ENCODE measurements around the gene AVP. TPM values are rescaled to one million over a fixed set of nuclear protein-coding genes. Genes with fewer than 3 reads are reported as not detected.
"Not testable (repeated sequence)": the region's sequence is repeated elsewhere in the genome, so short reads cannot be mapped to it uniquely, and the experiment has no call there.

AVP gene
- total RNA-seq, 4 donors from 2014 or later: not detected

GRCh38 chr20:3121271-3121911 is 36.9 kb upstream of the AVP start:
- Histone ChIP-seq H3K9me3 (no peaks in the 10 kb centered on the region), H3K27ac (no peak overlapping the region), H3K4me3 (no peak overlapping the region), H3K27me3 (no peaks in the 10 kb centered on the region), H3K36me3 (no peaks in the 10 kb centered on the region), H3K4me1 (no peaks in the 10 kb centered on the region)
- no peak for TF ChIP-seq POLR2A (IDR thresholded peaks at IDR 0.05)
- TF ChIP-seq CTCF (IDR thresholded peaks at IDR 0.05): no peak
- DNase-seq: no peak
- intact Hi-C loops (cut with DNase I; ENCODE audit: low total_unique reads): no loop called here

GRCh38 chr20:3119044-3119443 is 34.5 kb upstream of the AVP start:
- no peak for TF ChIP-seq POLR2A (IDR thresholded peaks at IDR 0.05)
- TF ChIP-seq CTCF (IDR thresholded peaks at IDR 0.05): no peak
- Histone ChIP-seq H3K4me1 (no peaks in the 10 kb centered on the region), H3K36me3 (no peaks in the 10 kb centered on the region), H3K27me3 (no peaks in the 10 kb centered on the region), H3K27ac (peak overlapping the region in 1 of 2 donors; percentile 71), H3K9me3 (no peaks in the 10 kb centered on the region), H3K4me3 (no peak overlapping the region)
- intact Hi-C loops (cut with DNase I; ENCODE audit: low total_unique reads): no loop called here
- DNase-seq: no peak

- H3K4me3 ChIP-seq; H3K9me3 ChIP-seq; intact Hi-C loops (cut with DNase I; ENCODE audit: low total_unique reads); H3K4me1 ChIP-seq; H3K36me3 ChIP-seq; H3K27me3 ChIP-seq: not testable (repeated sequence)
- DNase-seq: peak; percentile 64 to 70
- peak overlapping the region; percentile 49 to 71 for H3K27ac ChIP-seq
- TF ChIP-seq CTCF (IDR thresholded peaks at IDR 0.05): peak; percentile 44 to 69 (median 60)
Observed at GRCh38 chr20:3117839-3118379, 33.4 kb upstream of the AVP start.

- H3K36me3 ChIP-seq: no peaks in the 10 kb centered on the region
- DNase-seq: no peak
- H3K27me3 ChIP-seq: no peaks in the 10 kb centered on the region
- intact Hi-C loops (cut with DNase I; ENCODE audit: low total_unique reads): no loop called here
- H3K4me3 ChIP-seq: no peak overlapping the region
- TF ChIP-seq POLR2A (IDR thresholded peaks at IDR 0.05) (no peak), CTCF (IDR thresholded peaks at IDR 0.05) (no peak)
- no peak overlapping the region for H3K27ac ChIP-seq
- H3K9me3 ChIP-seq: no peaks in the 10 kb centered on the region
- H3K4me1 ChIP-seq: no peaks in the 10 kb centered on the region
Observed at GRCh38 chr20:3116341-3116740, 31.8 kb upstream of the AVP start.

- Histone ChIP-seq H3K4me1 (no peaks in the 10 kb centered on the region), H3K36me3 (no peaks in the 10 kb centered on the region), H3K9me3 (no peaks in the 10 kb centered on the region), H3K27ac (no peak overlapping the region), H3K27me3 (no peaks in the 10 kb centered on the region), H3K4me3 (no peak overlapping the region)
- peak in 1 of 2 donors; percentile 27 for DNase-seq
- intact Hi-C loops (cut with DNase I; ENCODE audit: low total_unique reads): no loop called here
- TF ChIP-seq POLR2A (IDR thresholded peaks at IDR 0.05) (no peak), CTCF (IDR thresholded peaks at IDR 0.05) (peak; percentile 42 to 67 (median 53))
Observed at GRCh38 chr20:3115190-3116107, 30.9 kb upstream of the AVP start.

Measured in uterus (tissue), 4 donors.